ENCODE measurements around the gene SLC6A20. TPM values are rescaled to one million over a fixed set of nuclear protein-coding genes. Genes with fewer than 3 reads are reported as not detected.

The SLC6A20 gene
- total and polyA plus RNA-seq, 5 donors = not detected

DNA sequence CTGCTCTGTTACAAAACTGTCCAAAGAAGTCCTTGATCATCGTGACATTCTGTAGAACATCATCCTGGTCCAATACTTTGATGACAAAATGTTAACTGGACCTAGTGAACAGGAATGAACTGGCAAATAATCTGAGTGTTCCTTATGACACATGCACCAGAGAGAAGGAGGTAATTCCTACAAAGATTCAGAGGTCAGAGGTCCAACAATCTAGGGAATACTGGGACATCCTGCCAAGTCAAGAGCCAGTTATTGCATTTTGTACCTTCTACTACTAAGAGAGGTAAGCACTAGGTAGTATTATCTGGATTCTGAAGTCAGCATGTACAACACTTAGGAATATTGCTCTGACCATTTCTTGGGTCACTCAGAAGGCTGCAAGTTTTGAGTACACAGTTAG, 24.8 kb upstream of the SLC6A20 start:
- 96% methylated on average over 1 of the region's 1 CpG for WGBS
- DNase-seq = no peak
- Histone ChIP-seq H3K4me1 (ENCODE audit: control insufficient read depth, insufficient read depth, low read length) (peaks cover 3% of the 10 kb centered on the region), H3K27ac (ENCODE audit: low read length) (no peak overlapping the region), H3K9me3 (ENCODE audit: control insufficient read depth, low read length) (no peaks in the 10 kb centered on the region), H3K27me3 (ENCODE audit: control insufficient read depth, insufficient read depth) (no peaks in the 10 kb centered on the region), H3K4me3 (ENCODE audit: low read length) (no peak overlapping the region)
- intact Hi-C loops (cut with DNase I) = no loop called here
- ATAC-seq = no peak

GRCh38 chr3:45819543-45819942, 23.2 kb upstream of the SLC6A20 start:
- DNase-seq = no peak
- 87% methylated on average over 2 of the region's 2 CpGs for WGBS
- ATAC-seq = no peak
- H3K4me1 ChIP-seq (ENCODE audit: control insufficient read depth, insufficient read depth, low read length) = peaks cover 3% of the 10 kb centered on the region
- no peak overlapping the region for H3K4me3 ChIP-seq (ENCODE audit: low read length)
- no peaks in the 10 kb centered on the region for H3K27me3 ChIP-seq (ENCODE audit: control insufficient read depth, insufficient read depth)
- no peak overlapping the region for H3K27ac ChIP-seq (ENCODE audit: low read length)
- no peaks in the 10 kb centered on the region for H3K9me3 ChIP-seq (ENCODE audit: control insufficient read depth, low read length)
- intact Hi-C loops (cut with DNase I) = no loop called here

GRCh38 chr3:45817831-45818522, 21.6 kb upstream of the SLC6A20 start:
- Histone ChIP-seq H3K27me3 (ENCODE audit: control insufficient read depth, insufficient read depth) (no peaks in the 10 kb centered on the region), H3K9me3 (ENCODE audit: control insufficient read depth, low read length) (no peaks in the 10 kb centered on the region), H3K4me3 (ENCODE audit: low read length) (no peak overlapping the region), H3K27ac (ENCODE audit: low read length) (no peak overlapping the region), H3K4me1 (ENCODE audit: control insufficient read depth, insufficient read depth, low read length) (peaks cover 3% of the 10 kb centered on the region)
- 37% methylated on average over 4 of the region's 4 CpGs for whole genome bisulfite sequencing
- ATAC-seq (peak; percentile 47 to 80), DNase-seq (no peak)
- intact Hi-C loops (cut with DNase I) = no loop called here

DNA sequence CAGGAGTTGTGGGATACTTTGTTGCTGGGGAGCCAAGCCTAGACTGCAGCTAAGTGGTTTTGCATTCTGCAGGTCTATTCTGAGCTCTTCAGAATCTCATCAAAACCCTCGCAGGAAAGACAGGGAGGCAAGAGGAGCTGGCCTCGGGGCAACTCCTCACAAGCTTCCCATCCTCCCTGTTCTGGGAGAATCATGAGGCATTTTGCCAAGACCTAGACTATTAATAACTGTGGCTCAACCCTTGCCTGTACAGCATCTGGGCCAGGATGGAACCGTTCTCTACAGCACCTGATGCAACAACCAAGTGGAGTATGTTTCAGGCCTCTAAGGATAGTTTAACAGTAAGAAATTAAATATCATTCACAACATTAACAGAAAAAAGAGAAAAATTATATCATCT, 20.2 kb upstream of the SLC6A20 start:
- Histone ChIP-seq H3K27me3 (ENCODE audit: control insufficient read depth, insufficient read depth) (no peaks in the 10 kb centered on the region), H3K27ac (ENCODE audit: low read length) (peak overlapping the region; percentile 19), H3K4me1 (ENCODE audit: control insufficient read depth, insufficient read depth, low read length) (peaks cover 3% of the 10 kb centered on the region), H3K9me3 (ENCODE audit: control insufficient read depth, low read length) (no peaks in the 10 kb centered on the region), H3K4me3 (ENCODE audit: low read length) (no peak overlapping the region)
- 34% methylated on average over 3 of the region's 3 CpGs for WGBS
- ATAC-seq (peak; percentile 83 to 85), DNase-seq (no peak)
- intact Hi-C loops (cut with DNase I) = no loop called here

DNA sequence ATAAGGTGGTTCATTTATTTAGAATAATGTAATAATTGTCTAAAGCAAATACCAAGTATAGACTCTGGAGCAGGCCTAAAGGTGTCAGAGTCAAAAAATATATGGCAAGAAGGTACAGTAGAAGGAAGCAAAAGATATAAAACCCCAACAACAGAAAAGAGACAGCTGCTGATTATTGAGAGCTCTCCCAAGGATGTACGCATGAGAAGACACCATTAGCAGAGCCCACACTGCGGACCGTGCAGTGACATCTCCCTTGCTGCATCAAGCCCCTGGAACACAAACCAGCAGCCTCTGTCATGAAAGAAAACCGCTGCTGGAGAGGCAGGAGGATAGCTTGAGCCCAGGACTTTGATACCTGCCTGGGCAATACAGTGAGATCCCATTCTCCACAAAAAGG, 18.0 kb upstream of the SLC6A20 start:
- peaks cover 3% of the 10 kb centered on the region for H3K4me1 ChIP-seq (ENCODE audit: control insufficient read depth, insufficient read depth, low read length)
- H3K27me3 ChIP-seq (ENCODE audit: control insufficient read depth, insufficient read depth) = no peaks in the 10 kb centered on the region
- H3K9me3 ChIP-seq (ENCODE audit: control insufficient read depth, low read length) = no peaks in the 10 kb centered on the region
- ATAC-seq = no peak
- WGBS = 95% methylated on average over 4 of the region's 4 CpGs
- H3K4me3 ChIP-seq (ENCODE audit: low read length) = no peak overlapping the region
- H3K27ac ChIP-seq (ENCODE audit: low read length) = no peak overlapping the region
- intact Hi-C loops (cut with DNase I) = no loop called here
- no peak for DNase-seq

GRCh38 chr3:45807681-45808540, 11.6 kb upstream of the SLC6A20 start:
- H3K9me3 ChIP-seq (ENCODE audit: control insufficient read depth, low read length) = no peaks in the 10 kb centered on the region
- no peaks in the 10 kb centered on the region for H3K4me1 ChIP-seq (ENCODE audit: control insufficient read depth, insufficient read depth, low read length)
- ATAC-seq = no peak
- no peaks in the 10 kb centered on the region for H3K27me3 ChIP-seq (ENCODE audit: control insufficient read depth, insufficient read depth)
- DNase-seq = no peak
- intact Hi-C loops (cut with DNase I) = no loop called here
- no peak overlapping the region for H3K4me3 ChIP-seq (ENCODE audit: low read length)
- no peak overlapping the region for H3K27ac ChIP-seq (ENCODE audit: low read length)
- 78% methylated on average over 10 of the region's 10 CpGs for WGBS

GRCh38 chr3:45807133-45807532, 10.8 kb upstream of the SLC6A20 start:
- Histone ChIP-seq H3K4me1 (ENCODE audit: control insufficient read depth, insufficient read depth, low read length) (no peaks in the 10 kb centered on the region), H3K27ac (ENCODE audit: low read length) (no peak overlapping the region), H3K9me3 (ENCODE audit: control insufficient read depth, low read length) (no peaks in the 10 kb centered on the region), H3K4me3 (ENCODE audit: low read length) (no peak overlapping the region), H3K27me3 (ENCODE audit: control insufficient read depth, insufficient read depth) (no peaks in the 10 kb centered on the region)
- intact Hi-C loops (cut with DNase I) = no loop called here
- no peak for DNase-seq
- peak in 1 of 2 donors; percentile 51 for ATAC-seq
- WGBS = 73% methylated on average over 3 of the region's 3 CpGs

DNA sequence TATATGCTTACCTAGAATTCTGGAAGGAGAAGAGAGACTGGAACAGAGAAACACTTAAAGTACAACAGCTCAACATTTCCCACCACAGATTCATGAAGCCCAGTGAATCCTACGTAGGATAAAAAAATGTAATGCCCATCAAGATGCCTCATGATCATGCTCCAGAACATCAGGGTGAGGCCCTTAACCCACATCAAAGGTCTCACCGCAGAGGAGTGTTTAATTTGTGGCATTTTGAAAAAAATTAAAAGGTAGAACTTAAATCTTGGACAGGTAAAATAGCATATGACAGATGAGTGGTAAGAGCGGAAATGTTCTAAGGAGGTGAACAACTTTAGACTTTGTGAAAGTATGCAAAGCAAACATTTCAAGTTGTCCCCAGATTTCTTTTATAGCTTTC, 9.7 kb upstream of the SLC6A20 start:
- 95% methylated on average over 3 of the region's 3 CpGs for WGBS
- no peak overlapping the region for H3K4me3 ChIP-seq (ENCODE audit: low read length)
- ATAC-seq (no peak), DNase-seq (no peak)
- no peaks in the 10 kb centered on the region for H3K4me1 ChIP-seq (ENCODE audit: control insufficient read depth, insufficient read depth, low read length)
- H3K27me3 ChIP-seq (ENCODE audit: control insufficient read depth, insufficient read depth) = no peaks in the 10 kb centered on the region
- no peak overlapping the region for H3K27ac ChIP-seq (ENCODE audit: low read length)
- intact Hi-C loops (cut with DNase I) = no loop called here
- no peaks in the 10 kb centered on the region for H3K9me3 ChIP-seq (ENCODE audit: control insufficient read depth, low read length)

GRCh38 chr3:45803252-45803935, 7.1 kb upstream of the SLC6A20 start:
- no peak for DNase-seq

GRCh38 chr3:45802146-45802545, 5.8 kb upstream of the SLC6A20 start:
- Histone ChIP-seq H3K4me3 (ENCODE audit: low read length) (no peak overlapping the region), H3K9me3 (ENCODE audit: control insufficient read depth, low read length) (no peaks in the 10 kb centered on the region), H3K4me1 (ENCODE audit: control insufficient read depth, insufficient read depth, low read length) (no peaks in the 10 kb centered on the region), H3K27me3 (ENCODE audit: control insufficient read depth, insufficient read depth) (no peaks in the 10 kb centered on the region), H3K27ac (ENCODE audit: low read length) (no peak overlapping the region)
- ATAC-seq (no peak), DNase-seq (no peak)
- 90% methylated on average over 9 of the region's 9 CpGs for WGBS
- intact Hi-C loops (cut with DNase I) = no loop called here

More at GRCh38 chr3:45803252-45803935, 7.1 kb upstream of the SLC6A20 start:
- no peak overlapping the region for H3K4me3 ChIP-seq (ENCODE audit: low read length)
- no peak overlapping the region for H3K27ac ChIP-seq (ENCODE audit: low read length)
- no peaks in the 10 kb centered on the region for H3K4me1 ChIP-seq (ENCODE audit: control insufficient read depth, insufficient read depth, low read length)
- H3K27me3 ChIP-seq (ENCODE audit: control insufficient read depth, insufficient read depth) = no peaks in the 10 kb centered on the region
- no peak for ATAC-seq
- WGBS = 91% methylated on average over 5 of the region's 5 CpGs
- intact Hi-C loops (cut with DNase I) = no loop called here
- H3K9me3 ChIP-seq (ENCODE audit: control insufficient read depth, low read length) = no peaks in the 10 kb centered on the region

DNA sequence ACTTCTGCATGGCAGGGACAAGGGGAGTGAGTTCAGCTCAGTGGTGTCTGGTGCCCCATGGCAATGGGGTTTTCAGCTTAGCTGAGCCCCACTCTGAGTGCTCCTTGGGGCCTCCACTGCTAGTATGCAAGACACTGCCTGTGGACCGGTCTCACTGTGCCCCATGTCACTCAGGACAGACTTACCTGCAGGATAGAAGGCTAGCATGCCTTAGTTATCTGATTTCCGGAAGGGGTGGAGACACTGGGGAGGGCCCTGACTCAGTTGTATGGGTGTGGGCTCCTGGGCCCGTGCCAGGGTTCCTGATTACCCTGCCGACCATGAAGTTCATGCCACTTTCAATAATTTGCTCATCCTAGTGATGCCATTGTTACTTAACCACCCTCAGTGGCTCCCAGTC, 4.3 kb upstream of the SLC6A20 start:
- DNase-seq (no peak), ATAC-seq (no peak)
- no peak overlapping the region for H3K27ac ChIP-seq (ENCODE audit: low read length)
- intact Hi-C loops (cut with DNase I) = no loop called here
- 68% methylated on average over 4 of the region's 4 CpGs for WGBS
- H3K27me3 ChIP-seq (ENCODE audit: control insufficient read depth, insufficient read depth) = no peaks in the 10 kb centered on the region
- H3K4me3 ChIP-seq (ENCODE audit: low read length) = no peak overlapping the region
- H3K4me1 ChIP-seq (ENCODE audit: control insufficient read depth, insufficient read depth, low read length) = no peaks in the 10 kb centered on the region
- H3K9me3 ChIP-seq (ENCODE audit: control insufficient read depth, low read length) = no peaks in the 10 kb centered on the region

Data from right cardiac atrium (tissue), 5 donors.